Measurements from ENCODE around the gene PTOV1. TPM values are rescaled to one million over a fixed set of nuclear protein-coding genes. Genes with fewer than 3 reads are reported as not detected.

PTOV1 gene
- total and polyA plus RNA-seq, 2 of the 4 experiments (the other 2 are of a cell fraction), result 34.4 to 107 TPM

DNA sequence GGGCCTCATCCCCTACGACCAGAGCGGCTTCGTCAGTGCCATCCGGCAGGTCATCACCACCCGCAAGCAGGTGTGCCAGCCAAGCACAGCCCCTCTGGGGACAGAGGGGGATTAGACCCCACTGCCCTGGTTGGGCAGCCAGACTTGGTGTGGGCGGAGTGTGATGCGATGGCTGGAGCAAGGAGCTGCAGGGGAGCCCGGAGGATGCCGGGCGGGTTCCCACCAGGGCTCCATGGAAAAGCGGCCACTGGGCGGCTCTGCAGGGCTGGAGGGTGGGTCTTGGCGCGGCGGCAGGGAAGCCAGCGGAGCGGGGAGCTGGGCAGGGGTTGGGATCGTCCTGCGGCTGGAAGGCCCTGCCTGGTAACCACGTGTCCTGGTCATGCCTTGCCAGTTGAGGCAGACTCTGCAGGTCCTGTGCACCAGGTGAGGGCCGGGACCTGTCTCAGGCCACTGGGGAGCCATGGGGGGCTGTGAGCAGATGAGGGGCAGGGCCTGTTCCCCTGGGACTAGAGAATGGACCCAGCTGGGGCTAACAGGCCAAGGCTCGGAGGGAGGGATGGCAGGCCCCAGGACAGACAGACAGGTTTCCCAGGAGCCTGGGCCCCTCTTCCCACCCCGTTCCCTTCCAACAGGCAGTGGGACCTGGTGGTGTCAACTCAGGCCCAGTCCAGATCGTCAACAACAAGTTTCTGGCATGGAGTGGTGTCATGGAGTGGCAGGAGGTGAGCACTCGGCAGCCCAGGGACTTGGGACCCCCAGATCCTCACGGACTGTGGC is 6.3 kb downstream of the PTOV1 start:
- H3K18ac ChIP-seq (ENCODE audit: low read depth, low read length), result no peak overlapping the region
- H3K9ac ChIP-seq (ENCODE audit: low read depth, low read length), result no peak overlapping the region
- no peak overlapping the region for H3K23ac ChIP-seq (ENCODE audit: low read depth, low read length)
- H3K27me3 ChIP-seq (ENCODE audit: control insufficient read depth, insufficient read depth, low read length), result no peaks in the 10 kb centered on the region
- no peak for DNase-seq
- H3K56ac ChIP-seq (ENCODE audit: extremely low read depth, insufficient read depth, low read length), result no peak overlapping the region
- peaks cover 76% of the 10 kb centered on the region for H3K36me3 ChIP-seq (ENCODE audit: control insufficient read depth, insufficient read depth, low read length)
- no peak overlapping the region for H4K5ac ChIP-seq (ENCODE audit: low read depth, low read length)
- no peak overlapping the region for H4K91ac ChIP-seq (ENCODE audit: insufficient read depth, low read depth, low read length)
- ChIA-PET CTCF (no interaction called here), POLR2A (ENCODE audit: unreplicated experiment) (no interaction called here)
- H3K9me3 ChIP-seq (ENCODE audit: control insufficient read depth, insufficient read depth, low read length), result no peaks in the 10 kb centered on the region
- H3K9me1 ChIP-seq (ENCODE audit: insufficient read depth, low read length), result peaks cover 13% of the 10 kb centered on the region
- H3K4me3 ChIP-seq (ENCODE audit: insufficient read depth, low read depth, low read length), result no peak overlapping the region
- H3K27ac ChIP-seq (ENCODE audit: insufficient read depth, low read length), result no peak overlapping the region
- H4K8ac ChIP-seq (ENCODE audit: low read depth in 2 of 2, low read length in 2 of 2), result no peak overlapping the region
- H3K79me1 ChIP-seq (ENCODE audit: low read depth in 1 of 2, low read length in 2 of 2), result peaks cover 4 to 76% of the 10 kb centered on the region in 2 experiments
- ATAC-seq (ENCODE audit: low read depth), result no peak
- no peak overlapping the region for H3K4ac ChIP-seq (ENCODE audit: low read depth, low read length)
- dilution Hi-C loops (cut with HindIII; ENCODE audit: low sequenced_read_pairs, unreplicated experiment), result no loop called here
- in situ Hi-C loops (cut with MboI; ENCODE audit: low sequenced_read_pairs), result loop anchor here (10.0 kb wide), 1 partner anchor 172 kb away; the partner anchor contains the start of gene ADM5
- H2BK5ac ChIP-seq (ENCODE audit: low read depth, low read length, poor library complexity, severe bottlenecking), result no peak overlapping the region
- H3K14ac ChIP-seq (replicated peaks; ENCODE audit: low read depth, low read length), result no peak overlapping the region
- no TSS peak for BruUV-seq (replicated peaks)
- no peak overlapping the region for H3K4me2 ChIP-seq (ENCODE audit: low read depth, low read length)
- H2BK20ac ChIP-seq (ENCODE audit: low read depth, low read length), result no peak overlapping the region
- intact Hi-C loops (cut with micrococcal nuclease), result no loop called here
- TF ChIP-seq MAZ (IDR thresholded peaks at IDR 0.05; ENCODE audit: borderline replicate concordance, low read depth, low read length) (no peak), RFX5 (IDR thresholded peaks at IDR 0.05; ENCODE audit: low read depth, low read length) (no peak), POLR2A (IDR thresholded peaks at IDR 0.05; ENCODE audit: low read depth, low read length) (no peak), NFE2L2 (IDR thresholded peaks at IDR 0.05; ENCODE audit: low read depth, low read length) (no peak), BHLHE40 (IDR thresholded peaks at IDR 0.05; ENCODE audit: low read depth, low read length) (no peak), RAD21 (IDR thresholded peaks at IDR 0.05; ENCODE audit: low read length) (no peak), CEBPB (IDR thresholded peaks at IDR 0.05; ENCODE audit: low read depth, low read length) (no peak), SMC3 (IDR thresholded peaks at IDR 0.05; ENCODE audit: low read depth, low read length) (no peak), CHD1 (IDR thresholded peaks at IDR 0.05; ENCODE audit: low read depth, low read length) (no peak), RCOR1 (IDR thresholded peaks at IDR 0.05; ENCODE audit: insufficient replicate concordance, low read length) (no peak), FOS (IDR thresholded peaks at IDR 0.05; ENCODE audit: low read depth, low read length) (no peak), MXI1 (IDR thresholded peaks at IDR 0.05; ENCODE audit: borderline replicate concordance, low read depth, low read length) (no peak), MAFK (IDR thresholded peaks at IDR 0.05; ENCODE audit: low read depth, low read length) (no peak)
- TF ChIP-seq, protein P1, sequence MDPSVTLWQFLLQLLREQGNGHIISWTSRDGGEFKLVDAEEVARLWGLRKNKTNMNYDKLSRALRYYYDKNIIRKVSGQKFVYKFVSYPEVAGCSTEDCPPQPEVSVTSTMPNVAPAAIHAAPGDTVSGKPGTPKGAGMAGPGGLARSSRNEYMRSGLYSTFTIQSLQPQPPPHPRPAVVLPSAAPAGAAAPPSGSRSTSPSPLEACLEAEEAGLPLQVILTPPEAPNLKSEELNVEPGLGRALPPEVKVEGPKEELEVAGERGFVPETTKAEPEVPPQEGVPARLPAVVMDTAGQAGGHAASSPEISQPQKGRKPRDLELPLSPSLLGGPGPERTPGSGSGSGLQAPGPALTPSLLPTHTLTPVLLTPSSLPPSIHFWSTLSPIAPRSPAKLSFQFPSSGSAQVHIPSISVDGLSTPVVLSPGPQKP (IDR thresholded peaks at IDR 0.05; ENCODE audit: borderline replicate concordance, low read depth, low read length), result no peak
- TF ChIP-seq, protein P2, sequence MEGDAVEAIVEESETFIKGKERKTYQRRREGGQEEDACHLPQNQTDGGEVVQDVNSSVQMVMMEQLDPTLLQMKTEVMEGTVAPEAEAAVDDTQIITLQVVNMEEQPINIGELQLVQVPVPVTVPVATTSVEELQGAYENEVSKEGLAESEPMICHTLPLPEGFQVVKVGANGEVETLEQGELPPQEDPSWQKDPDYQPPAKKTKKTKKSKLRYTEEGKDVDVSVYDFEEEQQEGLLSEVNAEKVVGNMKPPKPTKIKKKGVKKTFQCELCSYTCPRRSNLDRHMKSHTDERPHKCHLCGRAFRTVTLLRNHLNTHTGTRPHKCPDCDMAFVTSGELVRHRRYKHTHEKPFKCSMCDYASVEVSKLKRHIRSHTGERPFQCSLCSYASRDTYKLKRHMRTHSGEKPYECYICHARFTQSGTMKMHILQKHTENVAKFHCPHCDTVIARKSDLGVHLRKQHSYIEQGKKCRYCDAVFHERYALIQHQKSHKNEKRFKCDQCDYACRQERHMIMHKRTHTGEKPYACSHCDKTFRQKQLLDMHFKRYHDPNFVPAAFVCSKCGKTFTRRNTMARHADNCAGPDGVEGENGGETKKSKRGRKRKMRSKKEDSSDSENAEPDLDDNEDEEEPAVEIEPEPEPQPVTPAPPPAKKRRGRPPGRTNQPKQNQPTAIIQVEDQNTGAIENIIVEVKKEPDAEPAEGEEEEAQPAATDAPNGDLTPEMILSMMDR (conservative IDR thresholded peaks at IDR 0.05; ENCODE audit: low read depth, low read length), result no peak
- TF ChIP-seq, protein P3, sequence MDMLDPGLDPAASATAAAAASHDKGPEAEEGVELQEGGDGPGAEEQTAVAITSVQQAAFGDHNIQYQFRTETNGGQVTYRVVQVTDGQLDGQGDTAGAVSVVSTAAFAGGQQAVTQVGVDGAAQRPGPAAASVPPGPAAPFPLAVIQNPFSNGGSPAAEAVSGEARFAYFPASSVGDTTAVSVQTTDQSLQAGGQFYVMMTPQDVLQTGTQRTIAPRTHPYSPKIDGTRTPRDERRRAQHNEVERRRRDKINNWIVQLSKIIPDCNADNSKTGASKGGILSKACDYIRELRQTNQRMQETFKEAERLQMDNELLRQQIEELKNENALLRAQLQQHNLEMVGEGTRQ (IDR thresholded peaks at IDR 0.05; ENCODE audit: low read depth, low read length), result no peak
- H2AK9ac ChIP-seq (replicated peaks; ENCODE audit: low read depth, low read length, poor library complexity), result no peak overlapping the region
- H4K20me1 ChIP-seq (ENCODE audit: insufficient read depth, low read length), result peaks cover 72% of the 10 kb centered on the region
- H2BK120ac ChIP-seq (ENCODE audit: low read depth, low read length), result no peak overlapping the region
- no peak overlapping the region for H2AK5ac ChIP-seq (ENCODE audit: low read depth, low read length)
- WGBS, 2 experiments (ENCODE audit: extremely low coverage in 2 of 2, insufficient read length in 1 of 2), result 98% methylated on average over 14 of the region's 26 CpGs; no CpG with 5 or more reads in 1 of the 2 experiments
- peaks cover 17% of the 10 kb centered on the region for H3K4me1 ChIP-seq (ENCODE audit: control insufficient read depth, insufficient read depth, low read length)
- H2BK15ac ChIP-seq (ENCODE audit: low read depth, low read length), result no peak overlapping the region
- H2AFZ ChIP-seq (replicated peaks; ENCODE audit: low read length, poor library complexity), result no peak overlapping the region
